ENCODE data around the gene KCNMA1.

KCNMA1 gene

GRCh38 chr10:77073663-77073960 lies 564.0 kb downstream of the KCNMA1 start:
- DNase-seq (ENCODE audit: low read depth), result no peak

GRCh38 chr10:77072836-77073662 lies 564.6 kb downstream of the KCNMA1 start:
- DNase-seq (ENCODE audit: low read depth), result no peak

DNA sequence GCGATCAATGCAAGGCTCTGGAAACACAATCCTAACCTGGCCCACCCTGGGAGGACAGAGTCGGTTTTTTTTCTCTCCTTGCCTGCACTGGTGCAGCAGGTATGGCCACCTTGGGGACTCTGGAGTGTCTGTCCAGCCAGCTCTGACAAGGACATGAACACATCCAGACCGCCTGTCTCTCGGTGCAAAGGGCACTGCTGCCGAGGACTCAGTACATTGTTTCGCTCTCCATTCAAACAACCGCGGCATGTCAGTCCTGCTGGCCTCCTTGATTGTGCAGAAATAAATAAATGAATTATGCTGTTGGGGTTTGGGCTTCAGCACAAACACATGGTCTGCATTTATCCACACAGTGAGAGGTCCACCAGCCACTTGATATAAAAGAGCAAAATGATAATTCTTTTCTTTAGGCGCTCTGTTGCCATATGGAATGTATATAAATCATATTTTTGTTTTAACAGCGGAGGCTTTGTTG lies 565.2 kb downstream of the KCNMA1 start:
- DNase-seq (ENCODE audit: low read depth), result no peak

GRCh38 chr10:77071956-77072355 lies 565.7 kb downstream of the KCNMA1 start:
- DNase-seq (ENCODE audit: low read depth), result no peak

DNA sequence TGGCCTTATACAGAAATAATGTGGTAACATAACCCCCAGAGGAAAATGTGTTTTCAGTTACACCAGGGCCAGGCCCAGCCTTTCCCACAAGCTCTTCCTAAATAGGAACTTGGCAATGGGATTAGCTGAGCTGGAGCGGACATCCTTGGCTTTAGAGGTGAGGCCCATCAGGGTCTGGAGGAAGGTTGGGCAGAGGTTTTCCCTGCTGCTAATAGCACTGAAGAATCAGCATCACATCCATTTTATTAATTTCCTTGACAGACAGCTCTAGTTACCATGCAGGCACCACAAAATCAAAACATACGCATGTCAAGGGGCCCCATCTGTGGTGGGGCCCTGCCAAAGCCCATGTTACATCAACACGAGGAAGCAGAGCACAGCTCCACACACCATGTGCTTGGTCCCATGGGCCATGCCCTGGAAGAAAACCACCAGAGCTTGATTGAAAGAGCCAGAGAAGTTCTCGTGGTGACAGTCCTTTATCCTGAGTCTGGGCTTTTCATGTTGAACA lies 566.6 kb downstream of the KCNMA1 start:
- DNase-seq (ENCODE audit: low read depth), result no peak

GRCh38 chr10:77070346-77070745 lies 567.3 kb downstream of the KCNMA1 start:
- no peak for DNase-seq (ENCODE audit: low read depth)

DNA sequence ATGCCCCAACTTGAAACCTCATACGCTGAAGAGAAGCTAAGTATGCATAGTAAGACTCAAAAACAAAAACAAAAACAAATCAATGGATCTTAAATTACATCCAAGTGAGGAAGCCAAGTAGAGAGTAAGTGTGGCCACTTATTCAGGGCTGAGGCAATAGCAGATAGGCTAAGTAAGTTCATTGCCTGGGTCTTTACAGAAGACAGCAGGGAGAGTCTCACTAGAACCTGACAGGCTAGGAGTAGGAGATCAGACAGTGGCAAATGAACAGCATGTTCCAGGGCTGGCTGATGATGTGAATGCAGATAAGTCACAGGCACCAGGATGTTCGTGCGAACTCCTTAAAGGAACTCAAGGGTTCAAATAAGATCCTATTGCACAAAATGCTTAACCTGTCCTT lies 568.6 kb downstream of the KCNMA1 start:
- no peak for DNase-seq (ENCODE audit: low read depth)

- DNase-seq (ENCODE audit: low read depth), result no peak
These were observed 569.3 kb downstream of the KCNMA1 start for GRCh38 chr10:77068272-77068671.

- DNase-seq (ENCODE audit: low read depth), result no peak
These were observed 575.2 kb downstream of the KCNMA1 start for GRCh38 chr10:77062381-77062780.

DNA sequence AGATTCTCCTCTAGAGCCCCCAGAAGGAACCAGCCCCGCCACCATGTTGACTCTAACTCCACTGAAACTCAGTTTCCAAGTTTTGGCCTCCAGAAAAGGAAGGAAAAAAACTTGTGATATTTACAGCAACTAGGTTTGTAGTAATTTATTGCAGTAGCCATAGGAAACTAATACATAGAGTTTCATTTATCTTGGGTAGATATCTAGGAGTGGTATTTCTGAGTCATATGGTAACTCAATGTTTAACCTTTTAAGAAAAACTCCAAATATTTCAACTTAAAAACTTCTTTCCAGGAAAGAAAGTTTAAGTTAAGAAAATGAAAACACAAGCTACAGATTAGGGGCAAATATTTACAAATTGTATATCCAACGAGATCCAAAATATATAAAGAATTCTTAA lies 576.7 kb downstream of the KCNMA1 start:
- no peak for DNase-seq (ENCODE audit: low read depth)

DNA sequence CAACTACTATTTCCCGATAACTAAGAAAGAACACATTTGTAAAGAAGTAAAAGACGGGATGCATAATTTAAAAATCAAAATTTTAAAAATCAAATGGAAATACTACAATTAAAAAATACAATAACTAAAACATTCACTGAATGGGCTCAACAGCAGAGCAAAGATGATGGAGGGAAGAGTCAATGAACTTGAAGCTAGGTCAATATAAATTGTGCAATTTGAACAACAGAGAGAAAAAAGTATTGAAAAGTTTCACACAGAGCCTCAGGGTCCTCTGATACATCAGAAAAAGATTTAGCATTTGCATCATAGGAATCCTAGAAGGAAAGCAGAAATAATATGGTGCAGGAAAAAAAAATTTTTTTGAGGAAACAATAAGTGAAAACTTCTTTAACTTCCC lies 581.0 kb downstream of the KCNMA1 start:
- no peak for DNase-seq (ENCODE audit: low read depth)

GRCh38 chr10:77052593-77052992 lies 585.0 kb downstream of the KCNMA1 start:
- no peak for DNase-seq (ENCODE audit: low read depth)

- no peak for DNase-seq (ENCODE audit: low read depth)
These were observed 585.8 kb downstream of the KCNMA1 start for GRCh38 chr10:77051837-77052236.

- DNase-seq (ENCODE audit: low read depth), result no peak
These were observed 587.7 kb downstream of the KCNMA1 start for GRCh38 chr10:77049896-77050295.

DNA sequence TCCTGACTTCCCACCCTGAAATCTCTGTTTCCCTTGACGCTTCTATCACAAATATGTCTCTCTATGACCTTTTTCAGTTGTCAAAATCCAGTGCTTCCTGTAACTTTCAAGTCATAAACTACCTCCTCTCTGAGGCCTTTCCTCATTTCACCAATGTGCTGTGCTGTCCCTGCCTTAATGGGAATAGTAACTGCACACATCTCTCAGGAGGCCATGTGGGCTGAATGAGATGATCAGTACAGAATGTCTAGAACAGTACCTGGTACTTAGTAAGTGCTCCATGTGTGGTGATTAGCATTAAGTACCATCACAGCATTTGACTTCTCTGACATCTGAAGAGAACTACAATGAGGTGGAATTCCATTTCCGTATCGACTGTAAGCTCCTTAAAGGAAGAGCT lies 588.5 kb downstream of the KCNMA1 start:
- no peak for DNase-seq (ENCODE audit: low read depth)

DNA sequence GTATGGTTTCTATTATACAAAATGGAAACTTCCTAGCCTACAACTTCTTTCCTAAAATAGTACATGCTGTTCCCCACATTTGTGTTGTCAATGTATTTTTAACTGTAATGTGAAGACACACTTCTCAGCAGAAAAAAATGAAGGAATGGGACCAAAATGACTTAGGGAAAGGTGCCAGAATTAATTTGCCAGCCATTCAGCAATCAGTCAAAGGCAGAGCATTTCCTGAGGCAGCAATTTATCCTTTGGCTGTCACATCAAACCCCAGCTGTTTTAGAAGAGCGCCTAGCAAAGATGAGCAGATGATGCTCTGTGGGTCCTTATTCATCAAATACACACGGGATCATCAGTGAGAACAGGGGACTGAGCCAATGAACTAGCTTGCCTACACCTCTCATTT lies 592.5 kb downstream of the KCNMA1 start:
- no peak for DNase-seq (ENCODE audit: low read depth)

DNA sequence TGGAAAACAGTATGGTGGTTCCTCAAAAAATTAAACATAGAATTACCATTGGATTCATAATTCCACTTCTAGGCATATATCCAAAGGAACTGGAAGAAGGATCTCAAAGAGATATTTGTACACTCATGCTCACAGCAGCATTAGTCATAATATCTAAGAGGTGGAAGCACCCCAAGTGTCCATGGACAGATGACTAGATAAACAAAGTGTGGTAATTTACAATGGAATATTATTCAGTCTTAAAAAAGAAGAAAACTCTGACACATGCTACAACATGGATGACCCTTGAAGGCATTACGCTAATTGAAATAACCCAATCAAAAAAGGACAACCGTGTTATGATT lies 594.2 kb downstream of the KCNMA1 start:
- DNase-seq (ENCODE audit: low read depth), result peak; percentile 25

DNA sequence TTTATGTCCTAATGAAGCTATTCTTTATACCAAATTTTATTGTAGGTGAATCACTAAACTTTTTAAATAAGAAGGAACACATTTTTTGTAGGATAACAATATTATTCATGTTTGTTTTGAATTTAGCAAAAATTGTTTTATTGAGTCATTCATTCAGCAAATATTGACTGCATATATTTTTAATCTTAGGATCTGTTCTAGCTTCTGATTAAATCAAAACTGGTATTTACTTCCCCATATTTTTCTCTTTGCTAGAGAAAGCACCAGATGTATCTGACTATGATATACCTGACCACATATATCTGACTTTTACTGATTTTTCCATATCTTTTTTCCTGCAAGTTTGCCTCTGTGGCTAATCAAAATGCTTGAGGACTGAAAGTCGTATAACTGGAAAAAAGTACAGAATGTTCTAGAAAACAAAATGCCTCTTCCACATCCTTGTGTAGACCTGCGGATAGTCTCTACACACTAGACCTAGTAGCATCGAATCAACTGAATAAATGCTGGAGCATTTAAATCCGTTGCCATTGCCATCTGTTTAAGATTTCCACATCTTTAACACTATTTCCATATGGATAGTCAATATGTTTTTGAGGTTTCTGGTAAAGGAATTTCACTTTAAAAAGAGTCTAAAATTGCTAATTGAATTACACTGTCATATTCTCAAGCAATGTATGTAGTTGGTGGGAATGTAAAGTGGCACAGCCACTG lies 594.7 kb downstream of the KCNMA1 start:
- no peak for DNase-seq (ENCODE audit: low read depth)

GRCh38 chr10:77041636-77042258 lies 595.9 kb downstream of the KCNMA1 start:
- DNase-seq (ENCODE audit: low read depth), result no peak

GRCh38 chr10:77038407-77038806 lies 599.2 kb downstream of the KCNMA1 start:
- no peak for DNase-seq (ENCODE audit: low read depth)

DNA sequence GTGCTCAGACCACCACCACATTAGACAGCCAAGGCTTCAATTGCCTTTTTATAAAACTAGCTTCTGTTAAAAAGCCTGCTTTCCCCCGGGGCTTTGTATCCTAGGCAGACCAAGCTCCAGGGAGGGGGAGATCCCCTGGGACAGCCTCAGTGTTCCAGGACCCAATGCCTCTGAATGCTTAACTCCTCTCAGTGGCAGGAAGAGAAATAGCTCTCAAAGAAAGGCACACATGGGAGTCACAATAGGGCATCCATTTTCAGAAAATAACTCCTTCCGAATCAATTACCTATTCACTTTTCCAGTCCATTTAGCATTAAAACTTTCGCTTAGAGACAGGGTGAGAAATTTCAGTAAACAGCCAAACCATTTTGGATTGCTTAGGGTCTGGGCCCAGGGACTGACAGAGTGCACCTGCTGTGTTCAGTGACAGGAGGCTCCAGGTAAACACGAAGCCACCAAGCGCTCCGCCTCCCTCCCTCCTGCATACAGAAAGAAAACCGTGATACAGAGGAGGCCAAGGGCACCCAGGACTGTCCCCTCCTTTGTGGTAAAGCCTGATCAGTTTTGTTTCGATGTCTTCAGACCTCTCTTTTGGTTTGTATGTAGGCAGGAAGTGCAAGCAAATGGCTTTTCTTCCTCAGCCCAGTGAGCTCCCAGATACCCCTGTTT lies 599.7 kb downstream of the KCNMA1 start:
- DNase-seq (ENCODE audit: low read depth), result no peak

DNA sequence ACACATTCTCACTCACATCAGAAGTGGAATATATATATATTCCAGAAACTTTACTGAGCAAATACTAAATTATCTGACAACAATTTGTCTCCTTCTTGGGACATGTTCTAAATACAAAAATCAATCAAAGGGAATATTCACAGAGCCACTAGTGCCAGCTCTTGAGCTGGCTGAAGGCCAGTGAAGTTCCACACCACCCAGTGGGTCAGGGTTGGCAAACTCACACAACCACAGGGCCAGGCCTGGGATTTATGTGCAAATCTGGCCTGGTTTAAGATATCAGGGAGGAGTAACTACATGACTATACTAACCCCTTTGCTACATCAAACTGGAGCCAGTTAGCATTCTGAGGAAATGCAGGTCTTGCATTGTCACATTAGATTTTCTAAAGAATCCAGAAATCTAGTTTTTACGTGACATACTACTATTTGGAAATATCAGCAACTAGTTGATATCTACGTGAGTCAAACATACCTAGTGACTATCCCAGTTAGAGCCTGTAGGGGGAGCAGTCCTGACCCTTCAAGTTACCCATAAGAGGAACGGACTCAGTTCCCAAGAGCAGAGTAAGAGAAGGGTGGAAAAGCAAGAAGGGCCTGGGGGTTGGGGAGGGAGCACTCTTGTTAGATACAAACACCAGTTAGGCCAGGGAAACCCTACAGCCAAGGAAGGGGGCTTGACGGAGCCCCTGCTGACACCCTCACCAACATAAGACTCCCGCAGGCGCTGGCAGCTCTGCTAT lies 600.4 kb downstream of the KCNMA1 start:
- no peak for DNase-seq (ENCODE audit: low read depth)
